Ishikawa (cell line): ENCODE results near the gene HSPBP1.

Experiments used
- CEBPB ChIP-seq: IDR thresholded peaks from 2 replicates; pipeline ENCODE4 v1.6.1; 2012
- CREB1 ChIP-seq: IDR thresholded peaks from 2 replicates; pipeline ENCODE4 v1.6.1; 2012; ENCODE audit warnings: low read depth
- EGR1 ChIP-seq: IDR thresholded peaks from 2 replicates; pipeline ENCODE4 v1.6.1; 2012
- EP300 ChIP-seq: IDR thresholded peaks from 2 replicates; pipeline ENCODE4 v1.6.1; 2012; ENCODE audit warnings: borderline replicate concordance
- FOXM1 ChIP-seq: IDR thresholded peaks from 2 replicates; pipeline ENCODE4 v1.6.1; 2012; ENCODE audit warnings: low read depth, borderline replicate concordance
- MAX ChIP-seq: IDR thresholded peaks from 2 replicates; pipeline ENCODE4 v1.6.1; 2012
- NFIC ChIP-seq: IDR thresholded peaks from 2 replicates; pipeline ENCODE4 v1.6.1; 2012
- RAD21 ChIP-seq: IDR thresholded peaks from 2 replicates; pipeline ENCODE4 v1.6.1; 2012; ENCODE audit warnings: low read depth
- REST ChIP-seq: IDR thresholded peaks from 2 replicates; pipeline ENCODE4 v1.6.1; 2012; ENCODE audit warnings: low read depth, mild to moderate bottlenecking
- TAF1 ChIP-seq: IDR thresholded peaks from 2 replicates; pipeline ENCODE4 v1.6.1; 2012; ENCODE audit warnings: low read depth, mild to moderate bottlenecking
- TCF12 ChIP-seq: IDR thresholded peaks from 2 replicates; pipeline ENCODE4 v1.6.1; 2012; ENCODE audit warnings: low read depth
- TEAD4 ChIP-seq: IDR thresholded peaks from 2 replicates; pipeline ENCODE4 v1.6.1; 2012
- USF1 ChIP-seq: IDR thresholded peaks from 2 replicates; pipeline ENCODE4 v1.6.1; 2012
- YY1 ChIP-seq: IDR thresholded peaks from 2 replicates; pipeline ENCODE4 v1.6.1; 2012; ENCODE audit warnings: low read depth
- ZBTB7A ChIP-seq: IDR thresholded peaks from 2 replicates; pipeline ENCODE4 v1.6.1; 2012; ENCODE audit warnings: low read depth

HSPBP1 gene, protein sequence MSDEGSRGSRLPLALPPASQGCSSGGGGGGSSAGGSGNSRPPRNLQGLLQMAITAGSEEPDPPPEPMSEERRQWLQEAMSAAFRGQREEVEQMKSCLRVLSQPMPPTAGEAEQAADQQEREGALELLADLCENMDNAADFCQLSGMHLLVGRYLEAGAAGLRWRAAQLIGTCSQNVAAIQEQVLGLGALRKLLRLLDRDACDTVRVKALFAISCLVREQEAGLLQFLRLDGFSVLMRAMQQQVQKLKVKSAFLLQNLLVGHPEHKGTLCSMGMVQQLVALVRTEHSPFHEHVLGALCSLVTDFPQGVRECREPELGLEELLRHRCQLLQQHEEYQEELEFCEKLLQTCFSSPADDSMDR

GRCh38 chr19:55279770-55280643 is at the start of gene HSPBP1:
Gene HSPBP1, minus strand, starts transcription at chr19:55280110. Its CDS starts 502 bp downstream, at chr19:55279608.
- peak; percentile 63 for TF ChIP-seq EGR1
- peak; percentile 59; the same call in 1 of the 2 replicates for TF ChIP-seq CREB1
- no peak for TF ChIP-seq NFIC
- no peak for TF ChIP-seq CEBPB
- TF ChIP-seq RAD21 = no peak
- TF ChIP-seq REST = no peak
- no peak for TF ChIP-seq EP300
- TF ChIP-seq TCF12 = 0 out of 2 replicates have a peak, but pooled peaks have one; percentile 39
- peak; percentile 48; the same call in 1 of the 2 replicates for TF ChIP-seq USF1
- TF ChIP-seq TAF1 = peak; percentile 84
- no peak for TF ChIP-seq FOXM1
- no peak for TF ChIP-seq TEAD4
- TF ChIP-seq ZBTB7A = no peak
- TF ChIP-seq YY1 = peak; percentile 99
- peak; percentile 92 for TF ChIP-seq MAX

- peak; percentile 69 for TF ChIP-seq CREB1
Observed at GRCh38 chr19:55328774-55329318, 48.9 kb upstream of the HSPBP1 start.

GRCh38 chr19:55325172-55325571 is 45.3 kb upstream of the HSPBP1 start, which contains the start of gene TMEM150B:
Gene TMEM150B, minus strand, starts transcription at chr19:55325341. Its CDS starts 4,305 bp downstream, at chr19:55321036.
- TF ChIP-seq CEBPB (no peak), USF1 (no peak), CREB1 (no peak), ZBTB7A (no peak), EGR1 (no peak), TAF1 (no peak), EP300 (no peak), TEAD4 (no peak), NFIC (no peak), MAX (no peak), REST (no peak), RAD21 (no peak), FOXM1 (no peak), YY1 (no peak), TCF12 (no peak)

- no peak for TF ChIP-seq EP300
- no peak for TF ChIP-seq FOXM1
- TF ChIP-seq TEAD4 = no peak
- TF ChIP-seq NFIC = no peak
- no peak for TF ChIP-seq CEBPB
- no peak for TF ChIP-seq USF1
- TF ChIP-seq YY1 = no peak
- no peak for TF ChIP-seq ZBTB7A
- no peak for TF ChIP-seq TAF1
- TF ChIP-seq TCF12 = no peak
Observed at GRCh38 chr19:55324662-55325061, 44.8 kb upstream of the HSPBP1 start.
